Psoas muscle (tissue), 8 donors: Measurements from ENCODE around the gene ATF1. TPM values are rescaled to one million over a fixed set of nuclear protein-coding genes. Genes with fewer than 3 reads are reported as not detected.

Experiments
- ATAC-seq, 4 donors: fragments of 200-7000 bp; cut with Tn5 transposase; one replicate each; pipeline ENCODE4 v1.9.1; 2020; ENCODE audit warnings: moderate library complexity in 3 of 4, mild to moderate bottlenecking in 2 of 4
- DNase-seq, 2 donors: peaks; one replicate each; pipeline ENCODE4 v3.0.0-alpha.2; 2020
- H3K27ac ChIP-seq: fragments of 200-600 bp; one replicate; pipeline ENCODE4 v1.8.0; 2022
- H3K27me3 ChIP-seq, 3 donors: fragments of 200-600 bp in 1 of 3; one replicate each; pipeline versions ENCODE4 v1.6.1 to v1.8.0; 2013 to 2022; ENCODE audit warnings: low read length in 2 of 3, mild to moderate bottlenecking in 2 of 3, moderate library complexity in 1 of 3; ENCODE audit not compliant: insufficient read depth in 3 of 3
- H3K36me3 ChIP-seq, 2 donors: fragments of 200-600 bp in 1 of 2; one replicate each; pipeline versions ENCODE4 v1.6.1 to v1.8.0; 2013 to 2022; ENCODE audit warnings: low read depth in 1 of 2, mild to moderate bottlenecking in 1 of 2, moderate library complexity in 1 of 2; ENCODE audit not compliant: insufficient read depth in 1 of 2
- H3K4me1 ChIP-seq: fragments of 200-600 bp; one replicate; pipeline ENCODE4 v1.8.0; 2022
- H3K4me3 ChIP-seq: fragments of 200-600 bp; one replicate; pipeline ENCODE4 v1.8.0; 2022; ENCODE audit warnings: mild to moderate bottlenecking
- H3K9me3 ChIP-seq: fragments of 200-600 bp; one replicate; pipeline ENCODE4 v1.8.0; 2022
- CTCF ChIP-seq: fragments of 200-600 bp; IDR thresholded peaks from one replicate; pipeline ENCODE4 v1.8.0; 2022; ENCODE audit warnings: antibody characterized with exemption
- WGBS, 3 donors: extraction: QIAGEN DNeasy Blood & Tissue Kit; methylation state at CpG; one replicate each; pipeline versions ENCODE4 v1.1.6 to v1.1.7; 2013; 5-methylcytosine and 5-hydroxymethylcytosine counted together
- intact Hi-C, 2 donors: fragments of 100-400 bp; cut with DNase I; formaldehyde crosslinking; loops; one replicate each; pipeline versions ENCODE4 v1.11.0 to v1.14.2; 2022
- polyA plus RNA-seq, 3 donors: library from polyadenylated mRNA; stranded (reverse); fragments of 200-250 nt; gene quantifications; one replicate each; pipeline ENCODE4 v1.2.3, GENCODE V29; 2013
- total RNA-seq, 4 donors: library from RNA; stranded (reverse); fragmentation: NEBNext Ultra II Directional in 2 of 4; extraction: Animal tissue kit (Norgen Biotek cat#: 25700) in 2 of 4; gene quantifications; one replicate each; pipeline versions ENCODE4 v1.2.1 to v1.2.4, GENCODE V29; 2021 to 2023
- donor health status: healthy with polysubstance abuse.
- donor health status: DM: no; HTN: no; CAD: no; lungs with moderate emphysema.
- donor health status: Bipolar disorder and iron deficiency.
- donor health status: healthy.
- donor health status: DM: yes; HTN: yes; CAD: no.
- donor health status: DM: no; HTN: no; CAD: no.
- donor health status: DM: no; HTN: no; CAD: no.
- donor health status: DM: yes; HTN: yes; CAD: no.

Gene ATF1
- total and polyA plus RNA-seq, 7 donors, result 20.8 to 72.5 (median 41.3) TPM

DNA sequence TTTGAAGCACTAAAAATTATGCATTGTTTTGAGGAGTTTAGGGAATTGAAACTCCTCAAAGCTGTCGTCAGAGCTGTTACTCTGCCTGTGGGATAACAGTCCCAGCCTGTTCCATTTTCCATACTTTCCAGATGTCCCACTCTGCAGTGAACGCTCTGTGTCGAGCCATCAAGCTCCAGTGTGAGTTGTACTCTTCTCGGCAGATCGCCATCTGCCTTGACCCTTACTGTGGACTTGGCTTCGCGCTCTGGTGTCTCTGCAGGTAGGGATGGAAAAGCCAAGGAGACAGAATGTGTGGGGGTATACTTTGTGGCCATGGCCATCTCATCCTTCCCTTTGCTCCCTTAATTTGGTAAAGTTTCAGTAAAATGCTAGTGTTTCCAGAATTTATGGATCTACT, 35.5 kb upstream of the ATF1 start:
- H3K27me3 ChIP-seq, result no peaks in the 10 kb centered on the region
- H3K4me1 ChIP-seq, result no peaks in the 10 kb centered on the region
- WGBS, 3 donors, result 83 to 88% (median 87%) methylated on average over 7 of the region's 7 CpGs
- peaks cover 12 to 98% of the 10 kb centered on the region in 2 donors for H3K36me3 ChIP-seq
- no peak for TF ChIP-seq CTCF
- no peak overlapping the region for H3K4me3 ChIP-seq
- no peaks in the 10 kb centered on the region for H3K9me3 ChIP-seq
- ATAC-seq (no peak), DNase-seq (no peak)
- H3K27ac ChIP-seq, result no peak overlapping the region
- intact Hi-C loops, result no loop called here

GRCh38 chr12:50728841-50729240, 35.1 kb upstream of the ATF1 start:
- no peak for TF ChIP-seq CTCF
- no peaks in the 10 kb centered on the region for H3K4me1 ChIP-seq
- intact Hi-C loops, result no loop called here
- H3K4me3 ChIP-seq, result no peak overlapping the region
- H3K27me3 ChIP-seq, result no peaks in the 10 kb centered on the region
- peaks cover 16 to 98% of the 10 kb centered on the region in 2 donors for H3K36me3 ChIP-seq
- ATAC-seq (peak in 1 of 4 donors; percentile 17), DNase-seq (no peak)
- 41 to 65% (median 41%) methylated on average over 4 of the region's 4 CpGs for WGBS, 3 donors
- H3K9me3 ChIP-seq, result no peaks in the 10 kb centered on the region
- no peak overlapping the region for H3K27ac ChIP-seq

- peaks cover 15 to 92% of the 10 kb centered on the region in 2 donors for H3K36me3 ChIP-seq
- H3K9me3 ChIP-seq, result no peaks in the 10 kb centered on the region
- WGBS, 3 donors, result 92 to 97% (median 95%) methylated on average over 9 of the region's 9 CpGs
- H3K4me3 ChIP-seq, result no peak overlapping the region
- no peak overlapping the region for H3K27ac ChIP-seq
- intact Hi-C loops, result loop anchor here in 1 of 2 donors (5.0 kb wide), 1 partner anchor 40 kb away; no protein-coding TSS in a partner anchor
- ATAC-seq (peak in 1 of 4 donors; percentile 49), DNase-seq (no peak)
- no peak for TF ChIP-seq CTCF
- H3K27me3 ChIP-seq, result no peaks in the 10 kb centered on the region
- no peaks in the 10 kb centered on the region for H3K4me1 ChIP-seq
Measured at GRCh38 chr12:50732591-50732990, 31.3 kb upstream of the ATF1 start.

DNA sequence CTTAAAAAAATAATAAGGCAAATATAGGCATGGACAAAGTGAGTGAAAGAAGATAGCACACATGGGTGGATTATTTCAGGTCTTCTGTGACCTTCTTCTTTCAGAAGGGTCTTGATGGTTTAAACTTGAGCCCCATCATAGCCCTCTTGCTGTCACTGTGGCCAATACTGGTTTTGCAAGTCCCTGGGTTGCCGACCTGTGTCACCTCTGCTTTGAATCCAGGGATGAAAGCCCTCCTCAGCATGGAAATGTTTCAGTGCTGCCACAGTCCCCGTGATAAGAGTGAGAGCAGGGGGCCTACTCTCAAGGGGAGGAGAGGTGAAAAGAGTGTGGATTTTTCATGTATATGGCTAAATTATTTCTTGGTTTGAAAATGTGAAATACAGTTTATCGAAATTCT, 30.2 kb upstream of the ATF1 start:
- Histone ChIP-seq H3K4me3 (no peak overlapping the region), H3K36me3 (peaks cover 11 to 92% of the 10 kb centered on the region in 2 donors), H3K4me1 (no peaks in the 10 kb centered on the region), H3K27ac (no peak overlapping the region), H3K27me3 (no peaks in the 10 kb centered on the region), H3K9me3 (no peaks in the 10 kb centered on the region)
- WGBS, 3 donors, result 82 to 84% (median 84%) methylated on average over 3 of the region's 3 CpGs
- intact Hi-C loops, result loop anchor here in 1 of 2 donors (5.0 kb wide), 1 partner anchor 41 kb away; no protein-coding TSS in a partner anchor
- no peak for ATAC-seq
- TF ChIP-seq CTCF, result no peak
- no peak for DNase-seq
